GM12873 (cell line): ENCODE results near the gene PLLP.

Experiments
- CTCF ChIP-seq: IDR thresholded peaks from 2 replicates; pipeline ENCODE4 v1.5.1; 2012; ENCODE audit warnings: low read depth, mild to moderate bottlenecking, moderate library complexity, low read length, control low read depth; ENCODE audit not compliant: insufficient read depth; ENCODE audit errors: missing control alignments

The PLLP gene

GRCh38 chr16:57257455-57258070 lies 26.9 kb downstream of the PLLP start:
- no peak for TF ChIP-seq CTCF

GRCh38 chr16:57256601-57257395 lies 27.7 kb downstream of the PLLP start:
- no peak for TF ChIP-seq CTCF

DNA sequence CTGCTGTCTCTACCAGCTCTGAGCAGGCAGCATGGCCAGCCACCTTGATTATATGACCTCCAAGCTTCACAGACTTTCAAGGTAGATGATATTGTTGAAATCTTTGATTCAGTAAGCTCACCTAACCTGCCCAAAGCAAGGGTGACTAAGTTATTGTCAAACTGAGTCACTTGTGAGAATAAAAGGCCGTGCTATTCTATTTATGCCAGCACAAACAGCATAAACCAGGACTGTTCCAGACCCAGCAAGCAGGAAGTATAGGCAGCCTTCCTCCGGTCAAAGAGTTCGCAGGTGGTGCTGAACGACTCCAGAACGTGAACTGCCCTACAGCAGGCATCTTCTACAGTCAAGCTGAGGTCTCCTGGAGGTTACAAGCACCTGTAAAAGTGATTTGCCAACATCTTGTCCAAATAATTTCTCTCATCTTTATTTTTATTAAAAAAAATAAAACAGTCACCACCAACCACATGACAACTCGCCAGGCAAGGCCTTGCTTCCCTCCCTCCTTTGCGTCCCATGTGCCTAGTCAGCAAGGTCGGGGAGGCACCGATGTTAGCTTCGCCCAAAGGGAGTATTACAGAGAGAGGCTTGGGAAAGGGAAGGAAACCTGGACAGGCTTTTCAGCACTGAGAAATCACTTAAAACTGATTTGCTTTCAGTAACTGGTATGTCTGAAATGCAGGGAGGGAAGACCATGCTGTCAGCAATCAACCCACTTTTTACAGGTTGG lies 28.6 kb downstream of the PLLP start:
- no peak for TF ChIP-seq CTCF

GRCh38 chr16:57253466-57253865 lies 31.0 kb downstream of the PLLP start:
- no peak for TF ChIP-seq CTCF

GRCh38 chr16:57252148-57252721 lies 32.2 kb downstream of the PLLP start:
- no peak for TF ChIP-seq CTCF

- no peak for TF ChIP-seq CTCF
These were observed 33.1 kb downstream of the PLLP start for GRCh38 chr16:57251352-57251751.
